Ovary (tissue), 9 donors: ENCODE data around the gene FHOD1. TPM values are rescaled to one million over a fixed set of nuclear protein-coding genes. Genes with fewer than 3 reads are reported as not detected.

ENCODE experiments used
- DNase-seq, 5 donors: peaks; one replicate each; pipeline ENCODE4 v3.0.0-alpha.2; 2019 to 2020
- H3K27ac ChIP-seq, 2 donors: fragments of 200-600 bp; one replicate each; pipeline versions ENCODE4 v1.5.1 to v1.8.0; 2019 to 2022
- H3K27me3 ChIP-seq: fragments of 200-600 bp; one replicate; pipeline ENCODE4 v1.8.0; 2022
- H3K36me3 ChIP-seq: fragments of 200-600 bp; sonication (generic); one replicate; pipeline ENCODE4 v1.5.1; 2019
- H3K4me1 ChIP-seq: one replicate; pipeline ENCODE4 v1.8.1; 2013; ENCODE audit warnings: mild to moderate bottlenecking, moderate library complexity; ENCODE audit not compliant: insufficient read depth
- H3K4me3 ChIP-seq: fragments of 200-600 bp; sonication (generic); one replicate; pipeline ENCODE4 v1.5.1; 2017
- H3K9me3 ChIP-seq, 2 donors: fragments of 200-600 bp in 1 of 2; sonication (generic) in 1 of 2; one replicate each; pipeline versions ENCODE4 v1.5.1 to v1.8.1; 2013 to 2019; ENCODE audit warnings: mild to moderate bottlenecking in 1 of 2, moderate library complexity in 1 of 2
- EP300 ChIP-seq: sonication (generic); formaldehyde crosslinking; IDR thresholded peaks from one replicate; pipeline ENCODE4 v1.6.1; 2017; ENCODE audit warnings: antibody characterized with exemption
- POLR2A ChIP-seq: fragments of 450-650 bp; IDR thresholded peaks from one replicate; pipeline ENCODE4 v1.6.1; 2017; ENCODE audit warnings: antibody characterized with exemption, mild to moderate bottlenecking, moderate library complexity
- WGBS, 3 donors: extraction: QIAGEN DNeasy Blood & Tissue Kit in 1 of 3; methylation state at CpG; one replicate each; pipeline versions ENCODE4 v1.1.5 to v1.1.7; 2013 to 2017; 5-methylcytosine and 5-hydroxymethylcytosine counted together
- intact Hi-C, 4 donors: fragments of 100-400 bp; cut with DNase I; formaldehyde crosslinking; loops; one replicate each; pipeline versions ENCODE4 v1.11.0 to v1.15.1; 2022 to 2023
- polyA plus RNA-seq, 2 donors: library from polyadenylated mRNA; stranded (reverse); fragments of 200-250 nt in 1 of 2; fragments of 350-450 nt in 1 of 2; fragmentation: Illumina TruSeq in 1 of 2; extraction: RNeasy Lipid Tissue Mini Kit (QIAGEN cat#74804) in 1 of 2; gene quantifications; one replicate each; pipeline ENCODE4 v1.2.3, GENCODE V29; 2013 to 2014
- total RNA-seq, 7 donors: library from RNA; depleted of rRNA in 2 of 7; stranded (reverse); fragments of >200 nt in 2 of 7; fragmentation: NEBNext Ultra II Directional in 3 of 7; extraction: Animal tissue kit (Norgen Biotek cat#: 25700) in 3 of 7; gene quantifications; one replicate each; pipeline versions ENCODE4 v1.1.0 to v1.2.4, GENCODE V29; 2016 to 2023
- TF ChIP-seq, protein P1 (sequence below), 3 donors: fragments of 450-650 bp in 2 of 3; fragments of 200-600 bp in 1 of 3; IDR thresholded peaks; one replicate each; pipeline versions ENCODE4 v1.5.1 to v1.8.0; 2016 to 2022; ENCODE audit warnings: antibody characterized with exemption in 3 of 3, mild to moderate bottlenecking in 1 of 3
- donor health status: DM: no; HTN: no; CAD: no; lungs with moderate emphysema.
- donor health status: DM: no; HTN: no; CAD: no.
- donor health status: Bipolar disorder and iron deficiency.
- donor health status: DM: yes; HTN: yes; CAD: no.
- donor health status: DM: no; HTN: no; CAD: no.
- donor health status: DM: yes; HTN: yes; CAD: no.

The FHOD1 gene
- total and polyA plus RNA-seq, 9 donors, result 16.0 to 84.2 (median 36.9) TPM

DNA sequence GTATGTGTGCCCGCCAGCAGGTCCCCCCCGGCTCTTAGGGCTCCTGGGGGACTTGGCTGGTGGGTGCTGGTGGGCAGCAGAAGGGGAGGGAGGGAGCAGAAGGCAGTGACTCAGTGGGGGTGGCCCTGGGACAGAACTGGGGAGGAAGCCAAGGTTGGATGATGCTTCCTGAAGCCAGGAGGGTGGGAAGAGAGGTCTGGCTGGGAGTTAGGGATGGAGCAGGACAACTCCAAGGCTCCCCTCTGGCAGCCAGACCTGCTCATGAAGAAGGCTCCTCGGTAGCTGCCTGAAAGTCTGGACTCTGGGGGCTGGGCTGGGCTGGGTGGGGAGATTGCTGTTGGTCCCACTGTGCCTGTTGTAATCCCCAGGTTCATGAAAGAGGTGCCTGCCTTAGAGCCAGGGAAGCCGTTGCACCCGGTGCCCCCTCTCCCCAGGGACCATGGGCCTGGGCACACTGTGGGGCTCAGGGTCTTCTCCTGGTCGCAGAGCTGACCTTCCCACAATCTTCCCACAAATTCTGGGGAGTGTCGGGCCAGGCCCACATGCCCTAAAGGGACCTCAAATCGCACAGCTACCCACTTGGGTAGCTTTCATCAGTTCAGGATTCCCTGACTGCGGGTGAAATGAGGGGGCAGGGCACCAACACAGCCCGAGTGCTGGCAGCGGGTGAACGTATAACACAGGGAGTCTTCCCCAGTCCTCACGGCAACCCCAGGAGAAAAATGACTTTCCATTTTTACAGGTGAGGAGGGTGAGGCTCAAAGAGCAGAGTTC is 30.9 kb upstream of the FHOD1 start:
- peak in 3 of 5 donors; percentile 38 to 47 (median 45) for DNase-seq
- Histone ChIP-seq H3K27me3 (no peaks in the 10 kb centered on the region), H3K27ac (peak overlapping the region; percentile 50 to 59), H3K36me3 (no peaks in the 10 kb centered on the region), H3K4me3 (peak overlapping the region; percentile 54), H3K9me3 (no peaks in the 10 kb centered on the region), H3K4me1 (peaks cover 12% of the 10 kb centered on the region)
- intact Hi-C loops, result loop anchor here in 1 of 4 donors (5.0 kb wide), 1 partner anchor 119 kb away; no protein-coding TSS in a partner anchor
- WGBS, 3 donors, result 51 to 65% (median 52%) methylated on average over 13 of the region's 13 CpGs
- TF ChIP-seq POLR2A (no peak), EP300 (no peak)
- TF ChIP-seq, protein P1, sequence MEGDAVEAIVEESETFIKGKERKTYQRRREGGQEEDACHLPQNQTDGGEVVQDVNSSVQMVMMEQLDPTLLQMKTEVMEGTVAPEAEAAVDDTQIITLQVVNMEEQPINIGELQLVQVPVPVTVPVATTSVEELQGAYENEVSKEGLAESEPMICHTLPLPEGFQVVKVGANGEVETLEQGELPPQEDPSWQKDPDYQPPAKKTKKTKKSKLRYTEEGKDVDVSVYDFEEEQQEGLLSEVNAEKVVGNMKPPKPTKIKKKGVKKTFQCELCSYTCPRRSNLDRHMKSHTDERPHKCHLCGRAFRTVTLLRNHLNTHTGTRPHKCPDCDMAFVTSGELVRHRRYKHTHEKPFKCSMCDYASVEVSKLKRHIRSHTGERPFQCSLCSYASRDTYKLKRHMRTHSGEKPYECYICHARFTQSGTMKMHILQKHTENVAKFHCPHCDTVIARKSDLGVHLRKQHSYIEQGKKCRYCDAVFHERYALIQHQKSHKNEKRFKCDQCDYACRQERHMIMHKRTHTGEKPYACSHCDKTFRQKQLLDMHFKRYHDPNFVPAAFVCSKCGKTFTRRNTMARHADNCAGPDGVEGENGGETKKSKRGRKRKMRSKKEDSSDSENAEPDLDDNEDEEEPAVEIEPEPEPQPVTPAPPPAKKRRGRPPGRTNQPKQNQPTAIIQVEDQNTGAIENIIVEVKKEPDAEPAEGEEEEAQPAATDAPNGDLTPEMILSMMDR (IDR thresholded peaks at IDR 0.05), result no peak

DNA sequence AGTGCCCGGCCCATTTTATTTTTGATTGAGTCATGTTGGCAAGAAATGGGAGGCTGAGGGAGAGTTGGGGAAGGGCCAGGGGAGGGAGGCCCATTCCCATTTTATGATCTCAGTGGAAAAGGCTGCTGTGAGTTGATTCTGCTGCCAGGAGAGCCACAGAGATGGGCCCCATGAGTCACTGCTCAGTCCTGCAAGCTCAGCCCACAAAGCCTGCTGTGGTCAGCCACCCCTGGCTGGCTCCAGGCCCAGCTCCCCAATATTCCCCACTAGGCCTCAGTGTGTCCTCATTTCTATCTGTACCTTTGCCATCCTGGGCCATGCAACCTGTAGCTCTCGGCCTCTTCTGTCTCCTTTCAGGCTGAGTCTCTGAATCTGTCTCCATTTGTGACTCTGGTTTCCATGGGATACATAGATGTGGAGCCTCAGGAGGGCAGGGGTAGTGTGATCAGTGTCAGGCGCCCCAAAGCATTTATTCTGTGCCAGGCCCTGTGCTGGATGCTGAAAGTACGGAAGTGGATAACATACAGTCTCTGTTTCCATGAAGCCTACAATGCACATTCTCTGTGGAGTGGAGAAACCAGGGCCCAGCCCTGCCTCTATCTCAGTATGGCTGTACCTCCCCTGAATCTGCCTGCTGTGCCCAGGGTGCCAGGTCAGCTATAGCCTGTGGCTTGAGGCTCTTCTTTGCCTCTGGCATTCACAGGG is 30.2 kb upstream of the FHOD1 start:
- Histone ChIP-seq H3K36me3 (no peaks in the 10 kb centered on the region), H3K9me3 (no peaks in the 10 kb centered on the region), H3K27ac (peak overlapping the region in 1 of 2 donors; percentile 50), H3K27me3 (no peaks in the 10 kb centered on the region), H3K4me3 (no peak overlapping the region), H3K4me1 (peaks cover 12% of the 10 kb centered on the region)
- TF ChIP-seq, protein P1 (IDR thresholded peaks at IDR 0.05), result no peak
- TF ChIP-seq EP300, result no peak
- intact Hi-C loops, result loop anchor here in 1 of 4 donors (5.0 kb wide), 1 partner anchor 120 kb away; no protein-coding TSS in a partner anchor
- peak in 3 of 5 donors; percentile 47 to 61 (median 60) for DNase-seq
- 71 to 79% (median 77%) methylated on average over 4 of the region's 4 CpGs for WGBS, 3 donors

DNA sequence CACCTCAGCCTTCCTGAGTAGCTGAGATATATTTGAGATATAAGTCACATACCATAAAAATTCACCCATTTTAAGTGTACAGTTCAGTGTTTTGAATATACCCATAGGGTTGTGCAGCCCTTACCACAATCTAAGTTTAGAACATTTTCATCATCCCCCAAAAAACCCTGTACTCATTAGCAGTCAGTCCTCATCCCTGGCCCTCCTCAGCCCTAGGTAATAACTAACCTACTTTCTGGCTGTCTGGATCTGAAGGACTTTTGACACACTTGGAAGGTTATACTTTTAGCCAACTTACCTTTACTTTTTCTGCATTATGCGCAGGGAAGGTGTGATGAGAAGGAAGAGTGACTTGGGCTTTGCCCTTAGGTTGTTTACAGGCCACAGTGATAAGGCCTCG is 28.0 kb upstream of the FHOD1 start:
- H3K9me3 ChIP-seq, result no peaks in the 10 kb centered on the region
- peaks cover 12% of the 10 kb centered on the region for H3K4me1 ChIP-seq
- H3K36me3 ChIP-seq, result no peaks in the 10 kb centered on the region
- TF ChIP-seq, protein P1 (IDR thresholded peaks at IDR 0.05), result no peak
- no peak for TF ChIP-seq POLR2A
- H3K27me3 ChIP-seq, result no peaks in the 10 kb centered on the region
- WGBS, 3 donors, result 66 to 78% (median 68%) methylated on average over 2 of the region's 2 CpGs
- DNase-seq, result no peak
- H3K4me3 ChIP-seq, result no peak overlapping the region
- intact Hi-C loops, result loop anchor here in 1 of 4 donors (5.0 kb wide), 1 partner anchor 122 kb away; no protein-coding TSS in a partner anchor
- no peak overlapping the region for H3K27ac ChIP-seq

GRCh38 chr16:67271446-67271845 is 24.2 kb upstream of the FHOD1 start:
- no peaks in the 10 kb centered on the region for H3K27me3 ChIP-seq
- H3K27ac ChIP-seq, result no peak overlapping the region
- no peaks in the 10 kb centered on the region for H3K9me3 ChIP-seq
- H3K36me3 ChIP-seq, result no peaks in the 10 kb centered on the region
- H3K4me1 ChIP-seq, result no peaks in the 10 kb centered on the region
- TF ChIP-seq, protein P1 (IDR thresholded peaks at IDR 0.05), result no peak
- TF ChIP-seq POLR2A, result no peak
- TF ChIP-seq EP300, result no peak
- DNase-seq, result no peak
- no peak overlapping the region for H3K4me3 ChIP-seq
- intact Hi-C loops, result no loop called here
- WGBS, 3 donors, result 86 to 91% (median 90%) methylated on average over 4 of the region's 4 CpGs
